SK-N-SH (cell line): ENCODE measurements around the gene CDH23. TPM values are rescaled to one million over a fixed set of nuclear protein-coding genes. Genes with fewer than 3 reads are reported as not detected.

ENCODE experiments used
- CTCF ChIA-PET: fragments of 300-600, 350-600 bp; formaldehyde crosslinking; extraction: SDS; loops from one replicate; lab custom pipeline; 2021; lab: Yijun Ruan, JAX
- POLR2A ChIA-PET: fragments of 350-600 bp; sonication (Branson Sonifier 250); formaldehyde crosslinking; extraction: SDS; loops from one replicate; lab custom pipeline; 2020; ENCODE audit warnings: antibody characterized with exemption, inconsistent platforms; lab: Yijun Ruan, JAX
- DNase-seq: peaks from one replicate; pipeline ENCODE4 v3.0.0; 2012
- H2AFZ ChIP-seq: fragments of 200-600 bp; sonication (generic); 2 replicates; pipeline ENCODE4 v1.8.1; 2016; ENCODE audit warnings: antibody characterized with exemption, mild to moderate bottlenecking, low read depth
- H3F3A ChIP-seq: fragments of 200-600 bp; sonication (generic); replicated peaks from 2 replicates; pipeline ENCODE3; 2016; ENCODE audit warnings: antibody characterized with exemption, mild to moderate bottlenecking; ENCODE audit not compliant: insufficient read depth
- H3K27ac ChIP-seq, 2 experiments: fragments of 200-500 bp in 1 of 2; fragments of 200-600 bp in 1 of 2; sonication (Bioruptor generic) in 1 of 2; sonication (generic), shearing (Covaris generic) in 1 of 2; 2 replicates each; pipeline versions ENCODE4 v1.5.1 to v1.6.1; 2014 to 2016; ENCODE audit warnings: low read depth in 2 of 2, inconsistent platforms in 1 of 2, low read length in 1 of 2, mild to moderate bottlenecking in 1 of 2, mixed read lengths in 1 of 2
- H3K27me3 ChIP-seq: fragments of 200-600 bp; sonication (generic), shearing (Covaris generic); 2 replicates; pipeline ENCODE4 v1.6.1; 2016; ENCODE audit warnings: mixed run types; ENCODE audit not compliant: insufficient read depth
- H3K36me3 ChIP-seq, 2 experiments: fragments of 200-500 bp in 1 of 2; fragments of 200-600 bp in 1 of 2; sonication (Bioruptor generic) in 1 of 2; sonication (generic) in 1 of 2; replicated peaks in 1 of 2; 2 replicates each; pipeline versions ENCODE3 to v1.5.1; 2014 to 2016; ENCODE audit warnings: low read length in 1 of 2, mild to moderate bottlenecking in 1 of 2; ENCODE audit not compliant: insufficient read depth in 2 of 2, control insufficient read depth in 1 of 2
- H3K4me1 ChIP-seq, 2 experiments: fragments of 200-500 bp in 1 of 2; fragments of 200-600 bp in 1 of 2; sonication (Bioruptor generic) in 1 of 2; sonication (generic), shearing (Covaris generic) in 1 of 2; 2 replicates each; pipeline versions ENCODE4 v1.5.1 to v1.6.1; 2014 to 2016; ENCODE audit warnings: low read depth in 1 of 2, low read length in 1 of 2, mixed run types in 1 of 2; ENCODE audit not compliant: insufficient read depth in 2 of 2, control insufficient read depth in 1 of 2
- H3K4me2 ChIP-seq: fragments of 200-600 bp; sonication (generic), shearing (Covaris generic); 2 replicates; pipeline ENCODE4 v1.6.1; 2017; ENCODE audit warnings: mixed run types
- H3K4me3 ChIP-seq, 2 experiments: fragments of 200-500 bp in 1 of 2; fragments of 200-600 bp in 1 of 2; sonication (Bioruptor generic) in 1 of 2; sonication (generic), shearing (Covaris generic) in 1 of 2; 2 replicates each; pipeline versions ENCODE4 v1.5.1 to v1.8.1; 2014 to 2016; ENCODE audit warnings: low read depth in 2 of 2, inconsistent platforms in 1 of 2, low read length in 1 of 2, mild to moderate bottlenecking in 1 of 2, mixed read lengths in 1 of 2, moderate library complexity in 1 of 2
- H3K79me2 ChIP-seq: fragments of 200-600 bp; sonication (generic); 2 replicates; pipeline ENCODE4 v1.8.1; 2017; ENCODE audit warnings: mild to moderate bottlenecking; ENCODE audit not compliant: insufficient read depth
- H3K9ac ChIP-seq: fragments of 200-600 bp; sonication (generic); 2 replicates; pipeline ENCODE4 v1.6.1; 2017; ENCODE audit warnings: mixed run types
- H3K9me2 ChIP-seq: fragments of 200-600 bp; sonication (generic); 2 replicates; pipeline ENCODE4 v1.6.1; 2017; ENCODE audit warnings: mixed run types
- H3K9me3 ChIP-seq: fragments of 200-600 bp; sonication (generic); 2 replicates; pipeline ENCODE4 v1.6.1; 2017; ENCODE audit warnings: mixed run types, mild to moderate bottlenecking, moderate library complexity
- H4K20me1 ChIP-seq: fragments of 200-600 bp; sonication (generic); 2 replicates; pipeline ENCODE4 v1.6.1; 2017; ENCODE audit warnings: mild to moderate bottlenecking, mixed run types; ENCODE audit not compliant: insufficient read depth
- FOSL2 ChIP-seq: IDR thresholded peaks from 2 replicates; pipeline ENCODE4 v1.4.0; 2012; ENCODE audit warnings: low read depth, mild to moderate bottlenecking, moderate library complexity, borderline replicate concordance
- GABPA ChIP-seq: IDR thresholded peaks from 2 replicates; pipeline ENCODE4 v1.4.0; 2012; ENCODE audit warnings: low read depth, mild to moderate bottlenecking
- JUND ChIP-seq: IDR thresholded peaks from 2 replicates; pipeline ENCODE4 v1.4.0; 2012
- MAX ChIP-seq: IDR thresholded peaks from 2 replicates; pipeline ENCODE4 v1.4.0; 2012; ENCODE audit warnings: low read depth
- MEF2A ChIP-seq: IDR thresholded peaks from 2 replicates; pipeline ENCODE4 v1.4.0; 2012; ENCODE audit warnings: low read depth, borderline replicate concordance
- POLR2AphosphoS5 ChIP-seq: IDR thresholded peaks from 2 replicates; pipeline ENCODE4 v1.6.1; 2012; ENCODE audit warnings: low read depth, low read length
- RAD21 ChIP-seq: IDR thresholded peaks from 2 replicates; pipeline ENCODE4 v1.6.1; 2012; ENCODE audit warnings: mild to moderate bottlenecking, low read length
- RCOR1 ChIP-seq: fragments of 150-350 bp; IDR thresholded peaks from 2 replicates; pipeline ENCODE4 v1.6.1; 2017; ENCODE audit warnings: antibody characterized with exemption, low read length
- WGBS: methylation state at CpG from one replicate; pipeline ENCODE4 v1.1.6; 2017; ENCODE audit warnings: low lambda C conversion rate; 5-methylcytosine and 5-hydroxymethylcytosine counted together
- polyA plus RNA-seq, 3 experiments: library from polyadenylated mRNA; depleted of rRNA; stranded (reverse); fragments of >200 nt; gene quantifications; 2 replicates each; pipeline ENCODE4 v1.2.3, GENCODE V29; 2012
- TF ChIP-seq, protein P1 (sequence below): fragments of 200-600 bp; sonication (generic); IDR thresholded peaks from 2 replicates; pipeline ENCODE4 v1.6.1; 2017; ENCODE audit warnings: antibody characterized with exemption, mild to moderate bottlenecking, moderate library complexity
- TF ChIP-seq, protein P2 (sequence below): fragments of 150-350 bp; IDR thresholded peaks from 2 replicates; pipeline ENCODE4 v1.6.1; 2017; ENCODE audit warnings: antibody characterized with exemption, low read length, low read depth, borderline replicate concordance
- TF ChIP-seq, protein P3 (sequence below): IDR thresholded peaks from 2 replicates; pipeline ENCODE4 v1.4.0; 2012; ENCODE audit warnings: low read depth, borderline replicate concordance

Gene CDH23
- polyA plus RNA-seq, 1 of the 3 experiments (the other 2 are of a cell fraction): 0.03 TPM

GRCh38 chr10:71432101-71432905 is 35.6 kb downstream of the CDH23 start (continued):
- TF ChIP-seq POLR2AphosphoS5 (no peak), FOSL2 (no peak), JUND (no peak)
- TF ChIP-seq, protein P1, sequence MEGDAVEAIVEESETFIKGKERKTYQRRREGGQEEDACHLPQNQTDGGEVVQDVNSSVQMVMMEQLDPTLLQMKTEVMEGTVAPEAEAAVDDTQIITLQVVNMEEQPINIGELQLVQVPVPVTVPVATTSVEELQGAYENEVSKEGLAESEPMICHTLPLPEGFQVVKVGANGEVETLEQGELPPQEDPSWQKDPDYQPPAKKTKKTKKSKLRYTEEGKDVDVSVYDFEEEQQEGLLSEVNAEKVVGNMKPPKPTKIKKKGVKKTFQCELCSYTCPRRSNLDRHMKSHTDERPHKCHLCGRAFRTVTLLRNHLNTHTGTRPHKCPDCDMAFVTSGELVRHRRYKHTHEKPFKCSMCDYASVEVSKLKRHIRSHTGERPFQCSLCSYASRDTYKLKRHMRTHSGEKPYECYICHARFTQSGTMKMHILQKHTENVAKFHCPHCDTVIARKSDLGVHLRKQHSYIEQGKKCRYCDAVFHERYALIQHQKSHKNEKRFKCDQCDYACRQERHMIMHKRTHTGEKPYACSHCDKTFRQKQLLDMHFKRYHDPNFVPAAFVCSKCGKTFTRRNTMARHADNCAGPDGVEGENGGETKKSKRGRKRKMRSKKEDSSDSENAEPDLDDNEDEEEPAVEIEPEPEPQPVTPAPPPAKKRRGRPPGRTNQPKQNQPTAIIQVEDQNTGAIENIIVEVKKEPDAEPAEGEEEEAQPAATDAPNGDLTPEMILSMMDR: no peak

- peak; percentile 7 for DNase-seq
- Histone ChIP-seq H3K4me1 (no peaks in the 10 kb centered on the region), H3K9me2 (no peaks in the 10 kb centered on the region), H3K4me2 (no peak overlapping the region), H2AFZ (no peak overlapping the region), H3F3A (no peaks in the 10 kb centered on the region), H3K79me2 (no peaks in the 10 kb centered on the region), H3K9ac (no peak overlapping the region), H3K27ac (no peak overlapping the region), H3K9me3 (no peaks in the 10 kb centered on the region), H4K20me1 (no peaks in the 10 kb centered on the region), H3K27me3 (peaks cover 6% of the 10 kb centered on the region; the same call in 1 of the 2 replicates), H3K36me3 (no peaks in the 10 kb centered on the region), H3K4me3 (no peak overlapping the region)
- 67% methylated on average over 9 of the region's 11 CpGs for WGBS
- TF ChIP-seq RCOR1 (no peak), GABPA (no peak), MEF2A (no peak), RAD21 (no peak), FOSL2 (no peak), POLR2AphosphoS5 (no peak), MAX (no peak)
- TF ChIP-seq, protein P2, sequence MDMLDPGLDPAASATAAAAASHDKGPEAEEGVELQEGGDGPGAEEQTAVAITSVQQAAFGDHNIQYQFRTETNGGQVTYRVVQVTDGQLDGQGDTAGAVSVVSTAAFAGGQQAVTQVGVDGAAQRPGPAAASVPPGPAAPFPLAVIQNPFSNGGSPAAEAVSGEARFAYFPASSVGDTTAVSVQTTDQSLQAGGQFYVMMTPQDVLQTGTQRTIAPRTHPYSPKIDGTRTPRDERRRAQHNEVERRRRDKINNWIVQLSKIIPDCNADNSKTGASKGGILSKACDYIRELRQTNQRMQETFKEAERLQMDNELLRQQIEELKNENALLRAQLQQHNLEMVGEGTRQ: no peak
- TF ChIP-seq, protein P3, sequence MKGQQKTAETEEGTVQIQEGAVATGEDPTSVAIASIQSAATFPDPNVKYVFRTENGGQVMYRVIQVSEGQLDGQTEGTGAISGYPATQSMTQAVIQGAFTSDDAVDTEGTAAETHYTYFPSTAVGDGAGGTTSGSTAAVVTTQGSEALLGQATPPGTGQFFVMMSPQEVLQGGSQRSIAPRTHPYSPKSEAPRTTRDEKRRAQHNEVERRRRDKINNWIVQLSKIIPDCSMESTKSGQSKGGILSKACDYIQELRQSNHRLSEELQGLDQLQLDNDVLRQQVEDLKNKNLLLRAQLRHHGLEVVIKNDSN: no peak
- ChIA-PET POLR2A (no interaction called here), CTCF (interaction anchor here (0.9 to 1.3 kb wide), 5 partner anchors 38 to 176 kb away, joined by 3 to 7 read pairs (median 3); no protein-coding TSS in a partner anchor)
These were observed 36.4 kb downstream of the CDH23 start for GRCh38 chr10:71432956-71433767.
